Caco-2 (cell line): ENCODE results near the gene JARID2. TPM values are rescaled to one million over a fixed set of nuclear protein-coding genes. Genes with fewer than 3 reads are reported as not detected.

Experiments used
- BruUV-seq: library from RNA; stranded (reverse); fragments of 400-500 nt; replicated peaks from 2 replicates; lab custom pipeline; 2021; lab: Mats Ljungman, UMichigan
- CTCF ChIA-PET: fragments of 300-600 bp; sonication (Branson Sonifier 250); formaldehyde crosslinking; loops from one replicate; lab custom pipeline; 2022; ENCODE audit warnings: antibody characterized with exemption; lab: Charles Lee
- POLR2A ChIA-PET: fragments of 300-600 bp; sonication (Branson Sonifier 250); formaldehyde crosslinking; loops from one replicate; lab custom pipeline; 2022; ENCODE audit warnings: antibody characterized with exemption; lab: Charles Lee
- DNase-seq, 2 experiments: peaks; one replicate each; pipeline versions ENCODE4 v3.0.0 to v3.0.0-alpha.2; 2020 to 2022
- H3K27me3 ChIP-seq: replicated peaks from 2 replicates; pipeline ENCODE4 v1.6.0; 2011; ENCODE audit warnings: low read length; ENCODE audit not compliant: control insufficient read depth, insufficient read depth
- H3K36me3 ChIP-seq: 2 replicates; pipeline ENCODE4 v1.5.1; 2011; ENCODE audit warnings: low read length; ENCODE audit not compliant: control insufficient read depth, insufficient read depth
- H3K4me1 ChIP-seq: fragments of 250-450 bp; sonication (Bioruptor Pico); 2 replicates; pipeline ENCODE4 v1.5.1; 2020; ENCODE audit warnings: mild to moderate bottlenecking
- H3K4me3 ChIP-seq: 2 replicates; pipeline ENCODE4 v1.5.1; 2011; ENCODE audit warnings: low read depth, mild to moderate bottlenecking, control low read depth, low read length
- H3K9me3 ChIP-seq: fragments of 250-450 bp; sonication (Bioruptor Pico); 2 replicates; pipeline ENCODE4 v1.5.1; 2020; ENCODE audit warnings: mild to moderate bottlenecking, moderate library complexity
- H3K27ac Mint-ChIP-seq: one replicate; pipeline ENCODE4 v1.8.0; 2022; ENCODE audit warnings: mixed read lengths; ENCODE audit not compliant: unreplicated experiment
- H3K27me3 Mint-ChIP-seq: one replicate; pipeline ENCODE4 v1.8.0; 2022; ENCODE audit warnings: mixed read lengths; ENCODE audit not compliant: insufficient read depth, unreplicated experiment
- H3K36me3 Mint-ChIP-seq: one replicate; pipeline ENCODE4 v1.8.0; 2022; ENCODE audit warnings: mild to moderate bottlenecking, mixed read lengths; ENCODE audit not compliant: insufficient read depth, unreplicated experiment
- H3K4me1 Mint-ChIP-seq: one replicate; pipeline ENCODE4 v1.8.0; 2022; ENCODE audit warnings: low read depth, mixed read lengths; ENCODE audit not compliant: unreplicated experiment
- H3K4me3 Mint-ChIP-seq: one replicate; pipeline ENCODE4 v1.8.0; 2022; ENCODE audit warnings: mild to moderate bottlenecking, moderate library complexity, mixed read lengths; ENCODE audit not compliant: unreplicated experiment
- H3K9me3 Mint-ChIP-seq: one replicate; pipeline ENCODE4 v1.8.0; 2022; ENCODE audit warnings: mixed read lengths; ENCODE audit not compliant: unreplicated experiment
- CTCF ChIP-seq, 2 experiments: fragments of 200-600 bp in 1 of 2; IDR thresholded peaks; 1 replicate in 1 of 2; 2 replicates in 1 of 2; pipeline versions ENCODE4 v1.5.1 to v1.8.0; 2011 to 2022; ENCODE audit warnings: antibody characterized with exemption in 1 of 2, control low read depth in 1 of 2, inconsistent platforms in 1 of 2, low read depth in 1 of 2, low read length in 1 of 2, mild to moderate bottlenecking in 1 of 2, moderate library complexity in 1 of 2; ENCODE audit not compliant: insufficient read depth in 1 of 2, severe bottlenecking in 1 of 2, unreplicated experiment in 1 of 2
- intact Hi-C: fragments of 100-400 bp; cut with micrococcal nuclease; formaldehyde crosslinking; loops from one replicate; pipeline ENCODE4 v1.10.0; 2022; ENCODE audit not compliant: unreplicated experiment
- total RNA-seq: library from RNA; stranded (reverse); gene quantifications from 2 replicates; pipeline ENCODE4 v1.2.3, GENCODE V29; 2022

The JARID2 gene
- total RNA-seq, 1 experiment from 2014 or later, result 18.3 TPM

GRCh38 chr6:15536198-15536955 is 290.5 kb downstream of the JARID2 start:
- Mint-ChIP-seq H3K4me3 (no peak overlapping the region), H3K9me3 (no peaks in the 10 kb centered on the region), H3K36me3 (peaks cover 15% of the 10 kb centered on the region), H3K27ac (no peak overlapping the region), H3K4me1 (peaks cover 10% of the 10 kb centered on the region), H3K27me3 (no peaks in the 10 kb centered on the region)
- DNase-seq, result no peak
- no peak for TF ChIP-seq CTCF (IDR thresholded peaks at IDR 0.05; ENCODE audit: insufficient read depth in 1 of 2, low read depth in 1 of 2, low read length in 1 of 2, severe bottlenecking in 1 of 2, unreplicated experiment in 1 of 2)
- Histone ChIP-seq H3K4me1 (no peaks in the 10 kb centered on the region), H3K36me3 (no peaks in the 10 kb centered on the region), H3K27me3 (no peaks in the 10 kb centered on the region), H3K9me3 (no peaks in the 10 kb centered on the region), H3K4me3 (no peak overlapping the region)
- ChIA-PET POLR2A (no interaction called here), CTCF (no interaction called here)
- no TSS peak for BruUV-seq
- intact Hi-C loops, result no loop called here

- no peak for TF ChIP-seq CTCF (IDR thresholded peaks at IDR 0.05; ENCODE audit: insufficient read depth in 1 of 2, low read depth in 1 of 2, low read length in 1 of 2, severe bottlenecking in 1 of 2, unreplicated experiment in 1 of 2)
- H3K4me3 Mint-ChIP-seq, result no peak overlapping the region
- peaks cover 15% of the 10 kb centered on the region for H3K36me3 Mint-ChIP-seq
- Histone ChIP-seq H3K4me1 (no peaks in the 10 kb centered on the region), H3K36me3 (no peaks in the 10 kb centered on the region), H3K27me3 (no peaks in the 10 kb centered on the region), H3K9me3 (no peaks in the 10 kb centered on the region), H3K4me3 (no peak overlapping the region)
- CTCF ChIA-PET, result no interaction called here
- BruUV-seq, result no TSS peak
- peaks cover 10% of the 10 kb centered on the region for H3K4me1 Mint-ChIP-seq
- no peaks in the 10 kb centered on the region for H3K9me3 Mint-ChIP-seq
- DNase-seq, result no peak
- no peak overlapping the region for H3K27ac Mint-ChIP-seq
- intact Hi-C loops, result no loop called here
- POLR2A ChIA-PET, result no interaction called here
- H3K27me3 Mint-ChIP-seq, result no peaks in the 10 kb centered on the region
Measured at GRCh38 chr6:15538106-15538505, 292.2 kb downstream of the JARID2 start.

- POLR2A ChIA-PET, result no interaction called here
- no peak overlapping the region for H3K27ac Mint-ChIP-seq
- H3K4me1 ChIP-seq, result no peaks in the 10 kb centered on the region
Measured at GRCh38 chr6:15538766-15539495, 293.1 kb downstream of the JARID2 start.

More at GRCh38 chr6:15538766-15539495, 293.1 kb downstream of the JARID2 start:
- no peaks in the 10 kb centered on the region for H3K9me3 ChIP-seq
- Mint-ChIP-seq H3K4me1 (peaks cover 10% of the 10 kb centered on the region), H3K9me3 (peaks cover 8% of the 10 kb centered on the region), H3K36me3 (peaks cover 8% of the 10 kb centered on the region), H3K27me3 (no peaks in the 10 kb centered on the region), H3K4me3 (no peak overlapping the region)
- no peak overlapping the region for H3K4me3 ChIP-seq
- CTCF ChIA-PET, result no interaction called here
- no peaks in the 10 kb centered on the region for H3K27me3 ChIP-seq
- DNase-seq, result no peak
- intact Hi-C loops, result no loop called here
- no peaks in the 10 kb centered on the region for H3K36me3 ChIP-seq
- BruUV-seq, result no TSS peak
- TF ChIP-seq CTCF (IDR thresholded peaks at IDR 0.05; ENCODE audit: insufficient read depth in 1 of 2, low read depth in 1 of 2, low read length in 1 of 2, severe bottlenecking in 1 of 2, unreplicated experiment in 1 of 2), result no peak
